Brain pericyte (primary cell): ENCODE data around the gene NSD1.
"Not testable (repeated sequence)": the region's sequence is repeated elsewhere in the genome, so short reads cannot be mapped to it uniquely, and the experiment has no call there.

Experiments used
- DNase-seq: peaks from one replicate; pipeline ENCODE4 v3.0.0-alpha.2; 2012; ENCODE audit warnings: low read depth, low spot score

The NSD1 gene

GRCh38 chr5:177130211-177131018 lies 3.2 kb upstream of the NSD1 start:
- DNase-seq, result no peak

- DNase-seq, result no peak
Observed at GRCh38 chr5:177131019-177131320, 2.6 kb upstream of the NSD1 start.

GRCh38 chr5:177131352-177132135 lies 2.0 kb upstream of the NSD1 start:
- DNase-seq, result no peak

GRCh38 chr5:177132136-177133095 lies 1.2 kb upstream of the NSD1 start:
- DNase-seq, result no peak

GRCh38 chr5:177133853-177134696 lies 502 bp downstream of the NSD1 start:
- DNase-seq, result no peak

- DNase-seq, result no peak
Observed at GRCh38 chr5:177134697-177135225, 1.2 kb downstream of the NSD1 start.

GRCh38 chr5:177140312-177140711 lies 6.7 kb downstream of the NSD1 start:
- no peak for DNase-seq

GRCh38 chr5:177141496-177141895 lies 7.9 kb downstream of the NSD1 start:
- no peak for DNase-seq

- no peak for DNase-seq
Observed at GRCh38 chr5:177142098-177142611, 8.6 kb downstream of the NSD1 start.

GRCh38 chr5:177142778-177143177 lies 9.2 kb downstream of the NSD1 start:
- no peak for DNase-seq

- no peak for DNase-seq
Observed at GRCh38 chr5:177146891-177147638, 13.5 kb downstream of the NSD1 start.

- not testable (repeated sequence) for DNase-seq
Observed at GRCh38 chr5:177150061-177150460, 16.5 kb downstream of the NSD1 start.

GRCh38 chr5:177154003-177154643 lies 20.6 kb downstream of the NSD1 start:
- no peak for DNase-seq

- DNase-seq, result no peak
Observed at GRCh38 chr5:177162379-177162778, 28.8 kb downstream of the NSD1 start.

GRCh38 chr5:177163500-177163899 lies 29.9 kb downstream of the NSD1 start:
- DNase-seq, result no peak

GRCh38 chr5:177169271-177169670 lies 35.7 kb downstream of the NSD1 start:
- no peak for DNase-seq

GRCh38 chr5:177171961-177172360 lies 38.4 kb downstream of the NSD1 start:
- DNase-seq, result no peak

- DNase-seq, result no peak
Observed at GRCh38 chr5:177175336-177175735, 41.8 kb downstream of the NSD1 start.

GRCh38 chr5:177176175-177176711 lies 42.7 kb downstream of the NSD1 start:
- no peak for DNase-seq
